Measurements from ENCODE around the gene EMX1. TPM values are rescaled to one million over a fixed set of nuclear protein-coding genes. Genes with fewer than 3 reads are reported as not detected.

EMX1 gene
- total RNA-seq, 1 experiment from 2014 or later, result 0.72 TPM

DNA sequence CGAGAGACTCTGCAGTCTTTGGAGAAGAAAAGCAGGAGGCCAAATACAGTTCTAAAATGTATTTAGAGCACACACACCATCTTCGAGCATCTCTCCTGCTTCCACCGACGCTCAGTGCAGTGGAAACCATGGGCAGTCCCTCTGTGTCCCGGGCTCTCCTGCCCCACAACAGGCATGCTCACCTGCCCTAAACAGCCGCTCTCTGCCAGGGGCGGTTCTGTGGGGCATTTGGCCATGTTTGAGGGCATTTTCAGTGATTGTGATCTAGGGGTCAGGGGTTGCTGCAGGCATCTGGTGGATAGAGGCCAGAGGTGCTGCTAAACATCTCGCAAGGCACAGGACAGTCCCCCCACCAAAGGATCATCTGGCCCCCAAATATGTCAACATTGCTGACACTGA lies 55.8 kb downstream of the EMX1 start:
- peaks cover 0 to 3% (median 0%) of the 10 kb centered on the region in 3 experiments; a peak in 1 of 7 replicates for H3K36me3 Mint-ChIP-seq (ENCODE audit: insufficient read depth in 1 of 3, low read depth in 3 of 3)
- no peaks in the 10 kb centered on the region for H3K9me3 ChIP-seq (ENCODE audit: control insufficient read depth, low read depth, low read length)
- no peak for DNase-seq
- no peak overlapping the region for H3K4me3 Mint-ChIP-seq
- H2BK20ac ChIP-seq (ENCODE audit: low read depth, low read length, poor library complexity, severe bottlenecking), result no peak overlapping the region
- H3K4ac ChIP-seq (ENCODE audit: low read depth, low read length), result no peak overlapping the region
- H3K79me2 ChIP-seq (ENCODE audit: insufficient read depth, low read length), result no peaks in the 10 kb centered on the region
- H3K27me3 ChIP-seq (ENCODE audit: insufficient read depth, low read length), result no peaks in the 10 kb centered on the region
- H3K27me3 Mint-ChIP-seq (ENCODE audit: low read depth), result no peaks in the 10 kb centered on the region; the same call in 1 of the 2 replicates
- H3K18ac ChIP-seq (ENCODE audit: insufficient read length, low read depth, low read length), result no peak overlapping the region
- H3K4me1 ChIP-seq (ENCODE audit: insufficient read depth, low read length), result peaks cover 15% of the 10 kb centered on the region; the same call in 1 of the 2 replicates
- H2BK12ac ChIP-seq (ENCODE audit: insufficient read length, low read depth, low read length), result no peak overlapping the region
- no peaks in the 10 kb centered on the region for H3K9me3 Mint-ChIP-seq
- no peak overlapping the region for H4K5ac ChIP-seq (ENCODE audit: insufficient read length, low read depth, low read length)
- no peak overlapping the region for H3K14ac ChIP-seq (ENCODE audit: insufficient read depth, low read length)
- no peak overlapping the region for H2BK120ac ChIP-seq (ENCODE audit: low read depth, low read length, poor library complexity, severe bottlenecking)
- H2AFZ ChIP-seq (ENCODE audit: low read length), result no peak overlapping the region
- H3K9ac ChIP-seq (ENCODE audit: extremely low read depth, insufficient read length, low read length), result no peak overlapping the region
- H3K23ac ChIP-seq (ENCODE audit: insufficient read length, low read depth, low read length), result no peak overlapping the region
- no CpG with 5 or more reads among the region's 8 CpGs for WGBS (ENCODE audit: extremely low coverage, insufficient read length, low lambda C conversion rate)
- H3K79me1 ChIP-seq (ENCODE audit: insufficient read depth, low read depth, low read length, poor library complexity, severe bottlenecking), result no peaks in the 10 kb centered on the region
- no peak overlapping the region for H4K8ac ChIP-seq (replicated peaks; ENCODE audit: insufficient read length, low read depth, low read length)
- H2AK5ac ChIP-seq (ENCODE audit: insufficient read length, low read length), result no peak overlapping the region
- H4K91ac ChIP-seq (ENCODE audit: insufficient read length, low read depth, low read length), result no peak overlapping the region
- no peak overlapping the region for H3K56ac ChIP-seq (ENCODE audit: insufficient read length, low read depth, low read length)
- no peak overlapping the region for H3K27ac ChIP-seq (ENCODE audit: insufficient read length, low read depth, low read length)
- H4K20me1 ChIP-seq (ENCODE audit: control insufficient read depth, insufficient read depth, insufficient read length), result no peaks in the 10 kb centered on the region
- TF ChIP-seq, protein P1, sequence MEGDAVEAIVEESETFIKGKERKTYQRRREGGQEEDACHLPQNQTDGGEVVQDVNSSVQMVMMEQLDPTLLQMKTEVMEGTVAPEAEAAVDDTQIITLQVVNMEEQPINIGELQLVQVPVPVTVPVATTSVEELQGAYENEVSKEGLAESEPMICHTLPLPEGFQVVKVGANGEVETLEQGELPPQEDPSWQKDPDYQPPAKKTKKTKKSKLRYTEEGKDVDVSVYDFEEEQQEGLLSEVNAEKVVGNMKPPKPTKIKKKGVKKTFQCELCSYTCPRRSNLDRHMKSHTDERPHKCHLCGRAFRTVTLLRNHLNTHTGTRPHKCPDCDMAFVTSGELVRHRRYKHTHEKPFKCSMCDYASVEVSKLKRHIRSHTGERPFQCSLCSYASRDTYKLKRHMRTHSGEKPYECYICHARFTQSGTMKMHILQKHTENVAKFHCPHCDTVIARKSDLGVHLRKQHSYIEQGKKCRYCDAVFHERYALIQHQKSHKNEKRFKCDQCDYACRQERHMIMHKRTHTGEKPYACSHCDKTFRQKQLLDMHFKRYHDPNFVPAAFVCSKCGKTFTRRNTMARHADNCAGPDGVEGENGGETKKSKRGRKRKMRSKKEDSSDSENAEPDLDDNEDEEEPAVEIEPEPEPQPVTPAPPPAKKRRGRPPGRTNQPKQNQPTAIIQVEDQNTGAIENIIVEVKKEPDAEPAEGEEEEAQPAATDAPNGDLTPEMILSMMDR (conservative IDR thresholded peaks at IDR 0.05), result no peak
- H3K27ac Mint-ChIP-seq, result peak overlapping the region in 1 of 3 experiments; percentile 24; a peak in 1 of 7 replicates
- H2BK5ac ChIP-seq (ENCODE audit: insufficient read length, low read length), result no peak overlapping the region
- H2BK15ac ChIP-seq (ENCODE audit: low read depth, low read length), result no peak overlapping the region
- peaks cover 31 to 37% of the 10 kb centered on the region in 2 experiments for H3K4me1 Mint-ChIP-seq
- no peak overlapping the region for H3T11ph ChIP-seq (ENCODE audit: low read length)
- no peak overlapping the region for H3K4me2 ChIP-seq (ENCODE audit: insufficient read depth, insufficient read length, low read length)
- H3K23me2 ChIP-seq (ENCODE audit: insufficient read length, low read depth, low read length, poor library complexity, severe bottlenecking), result no peaks in the 10 kb centered on the region
